A673 (cell line): ENCODE data around the gene DSCAML1. TPM values are rescaled to one million over a fixed set of nuclear protein-coding genes. Genes with fewer than 3 reads are reported as not detected.

Experiments
- BruUV-seq: library from RNA; stranded (reverse); fragments of 400-500 nt; replicated peaks from 2 replicates; lab custom pipeline; 2021; lab: Mats Ljungman, UMichigan
- CTCF ChIA-PET: fragments of 300-600 bp; sonication (Branson Sonifier 250); formaldehyde crosslinking; loops from one replicate; lab custom pipeline; 2022; ENCODE audit warnings: antibody characterized with exemption; lab: Charles Lee
- POLR2A ChIA-PET: fragments of 300-600 bp; sonication (Branson Sonifier 250); formaldehyde crosslinking; loops from one replicate; lab custom pipeline; 2022; ENCODE audit warnings: antibody characterized with exemption; ENCODE audit not compliant: low non-redundant PET; lab: Charles Lee
- DNase-seq: peaks from one replicate; pipeline ENCODE4 v3.0.0-alpha.2; 2015; ENCODE audit warnings: low spot score
- H3K27ac ChIP-seq: fragments of 200-600 bp; sonication (generic); 2 replicates; pipeline ENCODE4 v1.5.1; 2016; ENCODE audit warnings: mixed run types, low read depth, mild to moderate bottlenecking, mixed read lengths, antibody characterized with exemption, low read length; ENCODE audit not compliant: poor library complexity, severe bottlenecking
- H3K27me3 ChIP-seq: fragments of 200-600 bp; sonication (generic); replicated peaks from 2 replicates; pipeline ENCODE4 v1.6.1; 2017; ENCODE audit warnings: mixed run types, low read depth, mild to moderate bottlenecking, mixed read lengths, antibody characterized with exemption, low read length; ENCODE audit not compliant: insufficient read depth, poor library complexity
- H3K36me3 ChIP-seq: fragments of 200-600 bp; sonication (generic); 2 replicates; pipeline ENCODE4 v1.6.1; 2016; ENCODE audit warnings: mixed run types, mild to moderate bottlenecking, mixed read lengths, antibody characterized with exemption, low read length; ENCODE audit not compliant: insufficient read depth, poor library complexity, severe bottlenecking
- H3K4me1 ChIP-seq: fragments of 200-600 bp; sonication (generic); 2 replicates; pipeline ENCODE4 v1.6.1; 2017; ENCODE audit warnings: mixed run types, mild to moderate bottlenecking, mixed read lengths, antibody characterized with exemption, low read length; ENCODE audit not compliant: insufficient read depth, poor library complexity, severe bottlenecking
- H3K4me3 ChIP-seq: fragments of 200-600 bp; sonication (generic); 2 replicates; pipeline ENCODE4 v1.5.1; 2016; ENCODE audit warnings: low read depth, mixed run types, mild to moderate bottlenecking, mixed read lengths, low read length; ENCODE audit not compliant: poor library complexity, severe bottlenecking
- H3K9me3 ChIP-seq: fragments of 200-600 bp; sonication (generic); 2 replicates; pipeline ENCODE4 v1.6.1; 2016; ENCODE audit warnings: mixed run types, low read depth, mild to moderate bottlenecking, mixed read lengths, antibody characterized with exemption, low read length; ENCODE audit not compliant: poor library complexity, severe bottlenecking
- EZH2 ChIP-seq: fragments of 200-600 bp; sonication (generic); IDR thresholded peaks from 2 replicates; pipeline ENCODE4 v1.6.1; 2017; ENCODE audit warnings: borderline replicate concordance, low read depth, mild to moderate bottlenecking, mixed read lengths, antibody characterized with exemption, low read length; ENCODE audit not compliant: poor library complexity, severe bottlenecking
- intact Hi-C: fragments of 100-400 bp; cut with micrococcal nuclease; formaldehyde crosslinking; loops from one replicate; pipeline ENCODE4 v1.10.0; 2022; ENCODE audit not compliant: unreplicated experiment
- total RNA-seq: library from RNA; stranded (reverse); gene quantifications from 2 replicates; pipeline ENCODE4 v1.2.3, GENCODE V29; 2021
- TF ChIP-seq, protein P1 (sequence below): fragments of 300-800, 200-600 bp; sonication (generic); conservative IDR thresholded peaks from 2 replicates; pipeline ENCODE4 v1.5.1; 2017; ENCODE audit warnings: low read depth, mild to moderate bottlenecking, antibody characterized with exemption, low read length, moderate library complexity, mixed read lengths

Gene DSCAML1
- total RNA-seq, 1 experiment from 2014 or later: not detected

DNA sequence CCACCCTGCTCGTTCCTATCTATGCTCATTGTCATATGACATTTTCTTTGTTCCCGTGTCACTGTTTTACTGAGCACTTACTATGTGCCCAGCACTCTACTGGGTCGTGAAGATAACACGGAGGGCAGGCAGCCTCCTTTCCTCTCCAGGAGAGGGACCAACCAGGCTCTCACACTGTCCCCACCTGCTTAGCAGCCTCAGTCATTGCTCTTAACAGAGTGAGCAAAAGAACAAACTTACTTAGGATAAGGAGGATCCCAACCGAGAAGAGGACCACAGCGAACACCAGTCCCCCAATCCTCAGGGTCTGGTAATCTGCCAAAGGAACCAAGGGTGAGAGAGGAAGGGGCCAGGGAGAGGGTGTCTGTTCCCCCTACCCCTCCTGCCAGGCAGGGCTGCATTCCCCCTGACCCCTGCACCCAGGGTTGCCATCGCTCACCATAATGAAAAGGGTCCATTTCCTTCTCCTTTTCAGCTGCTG, 44.6 kb upstream of the DSCAML1 start:
- TF ChIP-seq, protein P1, sequence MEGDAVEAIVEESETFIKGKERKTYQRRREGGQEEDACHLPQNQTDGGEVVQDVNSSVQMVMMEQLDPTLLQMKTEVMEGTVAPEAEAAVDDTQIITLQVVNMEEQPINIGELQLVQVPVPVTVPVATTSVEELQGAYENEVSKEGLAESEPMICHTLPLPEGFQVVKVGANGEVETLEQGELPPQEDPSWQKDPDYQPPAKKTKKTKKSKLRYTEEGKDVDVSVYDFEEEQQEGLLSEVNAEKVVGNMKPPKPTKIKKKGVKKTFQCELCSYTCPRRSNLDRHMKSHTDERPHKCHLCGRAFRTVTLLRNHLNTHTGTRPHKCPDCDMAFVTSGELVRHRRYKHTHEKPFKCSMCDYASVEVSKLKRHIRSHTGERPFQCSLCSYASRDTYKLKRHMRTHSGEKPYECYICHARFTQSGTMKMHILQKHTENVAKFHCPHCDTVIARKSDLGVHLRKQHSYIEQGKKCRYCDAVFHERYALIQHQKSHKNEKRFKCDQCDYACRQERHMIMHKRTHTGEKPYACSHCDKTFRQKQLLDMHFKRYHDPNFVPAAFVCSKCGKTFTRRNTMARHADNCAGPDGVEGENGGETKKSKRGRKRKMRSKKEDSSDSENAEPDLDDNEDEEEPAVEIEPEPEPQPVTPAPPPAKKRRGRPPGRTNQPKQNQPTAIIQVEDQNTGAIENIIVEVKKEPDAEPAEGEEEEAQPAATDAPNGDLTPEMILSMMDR: no peak
- no peak for TF ChIP-seq EZH2
- DNase-seq: no peak
- Histone ChIP-seq H3K4me3 (no peak overlapping the region), H3K4me1 (no peaks in the 10 kb centered on the region), H3K9me3 (no peaks in the 10 kb centered on the region), H3K27ac (no peak overlapping the region), H3K36me3 (no peaks in the 10 kb centered on the region), H3K27me3 (no peaks in the 10 kb centered on the region)
- intact Hi-C loops: loop anchor here (1.0 kb wide), 1 partner anchor 212 kb away; no protein-coding TSS in a partner anchor
- BruUV-seq: no TSS peak
- POLR2A ChIA-PET: no interaction called here
- CTCF ChIA-PET: interaction anchor here (0.6 to 1.4 kb wide), 2 partner anchors 105 to 210 kb away, joined by 3 to 4 read pairs; no protein-coding TSS in a partner anchor

DNA sequence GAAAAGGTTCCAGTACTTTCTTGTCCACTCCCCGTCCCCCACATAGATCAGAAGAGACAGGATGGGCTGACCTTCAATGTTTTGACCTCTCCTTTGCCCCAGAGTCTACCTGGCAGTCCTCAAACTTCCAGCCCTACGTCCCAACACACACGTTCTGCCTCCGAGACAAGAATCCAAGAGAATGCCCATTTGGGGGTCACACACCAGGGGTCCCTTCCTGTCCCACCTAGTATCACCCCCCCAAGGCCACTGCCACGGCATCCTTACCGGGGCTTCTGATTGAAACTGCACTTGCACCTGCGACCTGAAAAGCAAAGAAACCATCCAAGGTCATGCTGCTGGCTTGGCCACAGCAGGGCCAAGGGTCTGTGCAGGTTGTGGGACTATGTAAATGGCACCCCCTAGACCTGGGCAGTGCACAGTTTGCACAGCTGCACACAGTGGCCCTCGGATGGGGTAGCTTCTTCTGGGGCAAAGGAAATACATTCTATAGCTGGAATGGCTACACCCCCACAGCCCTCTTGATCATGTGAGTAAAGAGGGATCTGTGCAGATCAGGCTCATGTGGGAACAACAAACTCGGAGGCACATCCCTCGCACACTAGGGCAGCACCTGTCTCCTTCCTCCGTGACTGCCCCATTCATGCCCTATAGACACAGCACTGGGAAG, 44.0 kb upstream of the DSCAML1 start:
- TF ChIP-seq, protein P1: no peak
- no peak for TF ChIP-seq EZH2
- intact Hi-C loops: no loop called here
- no TSS peak for BruUV-seq
- POLR2A ChIA-PET: no interaction called here
- H3K4me3 ChIP-seq: no peak overlapping the region
- H3K27me3 ChIP-seq: no peaks in the 10 kb centered on the region
- no peaks in the 10 kb centered on the region for H3K4me1 ChIP-seq
- DNase-seq: no peak
- H3K9me3 ChIP-seq: no peaks in the 10 kb centered on the region
- H3K27ac ChIP-seq: no peak overlapping the region
- no peaks in the 10 kb centered on the region for H3K36me3 ChIP-seq
- CTCF ChIA-PET: interaction anchor here (1.4 kb wide), 1 partner anchor 106 kb away, joined by 4 read pairs; no protein-coding TSS in a partner anchor

DNA sequence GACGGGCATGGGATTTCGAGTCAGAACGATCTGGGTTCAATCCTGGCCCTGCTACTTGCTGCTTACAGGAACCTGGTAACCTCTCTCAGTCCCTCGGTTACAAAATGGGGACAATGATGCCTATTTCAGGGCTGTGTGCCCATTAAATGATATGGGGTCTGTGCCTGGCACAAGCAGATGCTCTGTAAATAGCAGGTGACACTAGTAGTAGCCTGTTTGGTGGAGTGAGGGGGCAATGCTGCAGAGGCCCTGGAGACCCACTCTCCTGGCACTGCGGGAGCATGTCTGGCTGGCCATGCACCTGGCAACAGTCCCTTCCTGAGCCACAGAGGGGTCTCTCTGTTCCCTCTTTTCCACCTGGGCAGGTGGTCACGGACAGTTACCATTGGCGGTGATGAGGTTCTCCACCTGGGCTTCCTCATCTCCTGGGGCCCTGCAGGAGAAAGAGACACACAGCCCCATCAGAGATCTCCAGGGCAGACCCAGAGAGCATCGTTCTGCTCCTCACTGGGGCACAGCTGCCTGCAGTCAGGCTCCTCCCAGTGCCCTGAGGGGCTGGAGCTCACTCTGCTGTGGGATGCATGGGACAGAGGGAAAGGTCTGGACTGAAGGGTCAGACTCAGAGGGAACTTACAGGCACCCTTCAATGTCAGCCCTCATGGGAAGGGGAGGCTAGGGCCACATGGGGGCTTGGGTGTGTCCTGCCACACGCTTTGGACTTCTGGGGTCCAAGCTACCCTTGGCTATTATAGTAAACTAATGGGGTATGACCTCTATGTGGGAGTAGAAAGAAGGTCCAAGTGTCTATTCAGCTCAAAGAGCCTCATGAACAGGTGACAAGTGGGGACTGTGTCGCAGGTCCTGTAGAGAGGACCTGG, 43.2 kb upstream of the DSCAML1 start:
- POLR2A ChIA-PET: no interaction called here
- CTCF ChIA-PET: interaction anchor here (1.4 kb wide), 1 partner anchor 107 kb away, joined by 4 read pairs; no protein-coding TSS in a partner anchor
- intact Hi-C loops: no loop called here
- no peak overlapping the region for H3K4me3 ChIP-seq
- TF ChIP-seq, protein P1: no peak
- no peak for TF ChIP-seq EZH2
- H3K9me3 ChIP-seq: no peaks in the 10 kb centered on the region
- no TSS peak for BruUV-seq
- no peaks in the 10 kb centered on the region for H3K4me1 ChIP-seq
- H3K36me3 ChIP-seq: no peaks in the 10 kb centered on the region
- DNase-seq: no peak
- no peaks in the 10 kb centered on the region for H3K27me3 ChIP-seq
- H3K27ac ChIP-seq: no peak overlapping the region
